Omental fat pad (tissue), 4 donors: Measurements from ENCODE around the gene CRHR2. TPM values are rescaled to one million over a fixed set of nuclear protein-coding genes. Genes with fewer than 3 reads are reported as not detected.

Experiments used
- ATAC-seq: fragments of 150-250 bp; one replicate; pipeline ENCODE4 v1.9.1; 2016; ENCODE audit warnings: mild to moderate bottlenecking, moderate library complexity; ENCODE audit not compliant: low FRiP score
- DNase-seq: peaks from one replicate; pipeline ENCODE4 v3.0.0-alpha.2; 2019; ENCODE audit warnings: low spot score
- CTCF ChIP-seq, 3 donors: fragments of 450-650 bp; IDR thresholded peaks; one replicate each; pipeline ENCODE4 v1.5.1; 2016 to 2017; ENCODE audit warnings: antibody characterized with exemption in 3 of 3, mild to moderate bottlenecking in 3 of 3, moderate library complexity in 2 of 3
- total RNA-seq, 4 donors: library from RNA; depleted of rRNA; stranded (reverse); fragments of >200 nt; gene quantifications; one replicate each; pipeline ENCODE4 v1.1.0, GENCODE V29; 2016

Gene CRHR2
- total RNA-seq, result under 1 TPM in 1 of 4 donors, not detected in 3; 0.95 TPM

- ATAC-seq (peak; percentile 18), DNase-seq (no peak)
- TF ChIP-seq CTCF (IDR thresholded peaks at IDR 0.05), result no peak
These were observed at the start of gene CRHR2 for GRCh38 chr7:30682212-30683083. Gene CRHR2 (minus strand): TSS chr7:30682456. CDS start chr7:30682280, 176 bp downstream.

- ATAC-seq (no peak), DNase-seq (no peak)
- TF ChIP-seq CTCF (IDR thresholded peaks at IDR 0.05), result no peak
These were observed 49.3 kb upstream of the CRHR2 start for GRCh38 chr7:30731581-30731980.

GRCh38 chr7:30730996-30731395 lies 48.7 kb upstream of the CRHR2 start:
- no peak for DNase-seq
- TF ChIP-seq CTCF (IDR thresholded peaks at IDR 0.05), result no peak
- no peak for ATAC-seq

GRCh38 chr7:30730097-30730496 lies 47.8 kb upstream of the CRHR2 start:
- TF ChIP-seq CTCF (IDR thresholded peaks at IDR 0.05), result no peak
- DNase-seq (no peak), ATAC-seq (no peak)

GRCh38 chr7:30729642-30730041 lies 47.4 kb upstream of the CRHR2 start:
- TF ChIP-seq CTCF (IDR thresholded peaks at IDR 0.05), result no peak
- ATAC-seq (peak; percentile 16), DNase-seq (no peak)

GRCh38 chr7:30728591-30729100 lies 46.4 kb upstream of the CRHR2 start:
- no peak for DNase-seq
- ATAC-seq, result no peak
- TF ChIP-seq CTCF (IDR thresholded peaks at IDR 0.05), result no peak
